Neural crest cell (in vitro differentiated cells): ENCODE data around the gene OR13C2. TPM values are rescaled to one million over a fixed set of nuclear protein-coding genes. Genes with fewer than 3 reads are reported as not detected.
A peak's percentile ranks its signal among the peaks of the same experiment; 100 is the strongest.

ENCODE experiments used
- DNase-seq: peaks from one replicate; pipeline ENCODE4 v3.0.0; 2021; ENCODE audit warnings: low read depth, mixed read lengths, low spot score
- H3K27ac Mint-ChIP-seq: one replicate; pipeline ENCODE4 v1.8.0; 2021; ENCODE audit warnings: mild to moderate bottlenecking, mixed read lengths; ENCODE audit not compliant: unreplicated experiment
- H3K27me3 Mint-ChIP-seq: 2 replicates; pipeline ENCODE4 v1.8.0; 2021; ENCODE audit warnings: low read depth, mild to moderate bottlenecking, mixed read lengths
- H3K36me3 Mint-ChIP-seq: 2 replicates; pipeline ENCODE4 v1.8.0; 2021; ENCODE audit warnings: low read depth, mild to moderate bottlenecking, mixed read lengths
- H3K4me1 Mint-ChIP-seq: 2 replicates; pipeline ENCODE4 v1.8.0; 2021; ENCODE audit warnings: mixed read lengths
- H3K4me3 Mint-ChIP-seq: one replicate; pipeline ENCODE4 v1.8.0; 2021; ENCODE audit warnings: mild to moderate bottlenecking, mixed read lengths
- H3K9me3 Mint-ChIP-seq: 2 replicates; pipeline ENCODE4 v1.8.0; 2021; ENCODE audit warnings: mixed read lengths
- CTCF ChIP-seq: fragments of 200-600 bp; sonication (generic); conservative IDR thresholded peaks from 2 replicates; pipeline ENCODE4 v1.5.0; 2021; ENCODE audit warnings: antibody characterized with exemption, mild to moderate bottlenecking
- total RNA-seq: library from RNA; stranded (reverse); gene quantifications from 2 replicates; pipeline ENCODE4 v1.2.1, GENCODE V29; 2021

Gene OR13C2
- total RNA-seq, 1 donor from 2014 or later: not detected

- no peak for TF ChIP-seq CTCF
- Mint-ChIP-seq H3K4me1 (no peaks in the 10 kb centered on the region), H3K36me3 (no peaks in the 10 kb centered on the region), H3K27ac (peak overlapping the region; percentile 19), H3K9me3 (no peaks in the 10 kb centered on the region), H3K4me3 (no peak overlapping the region), H3K27me3 (no peaks in the 10 kb centered on the region)
- no peak for DNase-seq
Observed at GRCh38 chr9:104586496-104587180, 18.8 kb downstream of the OR13C2 start.

- H3K9me3 Mint-ChIP-seq: no peaks in the 10 kb centered on the region
- H3K4me1 Mint-ChIP-seq: no peaks in the 10 kb centered on the region
- H3K27ac Mint-ChIP-seq: no peak overlapping the region
- H3K27me3 Mint-ChIP-seq: no peaks in the 10 kb centered on the region
- no peak for TF ChIP-seq CTCF
- no peak for DNase-seq
- no peak overlapping the region for H3K4me3 Mint-ChIP-seq
- H3K36me3 Mint-ChIP-seq: no peaks in the 10 kb centered on the region
Observed at GRCh38 chr9:104580562-104580961, 24.9 kb downstream of the OR13C2 start.

- Mint-ChIP-seq H3K9me3 (peaks cover 5% of the 10 kb centered on the region), H3K27ac (no peak overlapping the region), H3K36me3 (peaks cover 4% of the 10 kb centered on the region), H3K27me3 (no peaks in the 10 kb centered on the region), H3K4me1 (no peaks in the 10 kb centered on the region), H3K4me3 (no peak overlapping the region)
- TF ChIP-seq CTCF: no peak
- no peak for DNase-seq
Observed at GRCh38 chr9:104577263-104577662, 28.2 kb downstream of the OR13C2 start.

- Mint-ChIP-seq H3K4me1 (no peaks in the 10 kb centered on the region), H3K9me3 (peaks cover 5% of the 10 kb centered on the region), H3K27ac (no peak overlapping the region)
Observed at GRCh38 chr9:104575456-104575855, 30.0 kb downstream of the OR13C2 start.

GRCh38 chr9:104572612-104573011 is 32.8 kb downstream of the OR13C2 start:
- Mint-ChIP-seq H3K27ac (no peak overlapping the region), H3K27me3 (no peaks in the 10 kb centered on the region), H3K4me1 (no peaks in the 10 kb centered on the region), H3K9me3 (peaks cover 10% of the 10 kb centered on the region), H3K4me3 (no peak overlapping the region), H3K36me3 (peaks cover 4% of the 10 kb centered on the region)
- TF ChIP-seq CTCF: no peak
- no peak for DNase-seq

More at GRCh38 chr9:104575456-104575855, 30.0 kb downstream of the OR13C2 start:
- no peak for TF ChIP-seq CTCF
- DNase-seq: no peak
- no peaks in the 10 kb centered on the region for H3K27me3 Mint-ChIP-seq
- H3K36me3 Mint-ChIP-seq: peaks cover 4% of the 10 kb centered on the region
- no peak overlapping the region for H3K4me3 Mint-ChIP-seq
